OCI-LY1 (cell line): ENCODE measurements around the gene TOP3B.
A peak's percentile ranks its signal among the peaks of the same experiment; 100 is the strongest.

Experiments
- H2AFZ ChIP-seq: fragments of 200-600 bp; sonication (generic), shearing (Covaris generic); 2 replicates; pipeline ENCODE4 v1.6.0; 2014; ENCODE audit warnings: antibody characterized with exemption, mild to moderate bottlenecking, low read length
- H3F3A ChIP-seq: fragments of 200-600 bp; sonication (generic), shearing (Covaris generic); 2 replicates; pipeline ENCODE4 v1.6.0; 2014; ENCODE audit warnings: mild to moderate bottlenecking, antibody characterized with exemption, low read length, moderate library complexity; ENCODE audit not compliant: insufficient read depth
- H3K27ac ChIP-seq: fragments of 200-600 bp; sonication (generic); 2 replicates; pipeline ENCODE4 v1.5.1; 2014; ENCODE audit warnings: low read length, mixed run types, mild to moderate bottlenecking, low read depth; ENCODE audit not compliant: poor library complexity, severe bottlenecking
- H3K27me3 ChIP-seq: fragments of 200-600 bp; sonication (generic); 2 replicates; pipeline ENCODE4 v1.6.0; 2014; ENCODE audit warnings: antibody characterized with exemption, mild to moderate bottlenecking, low read length, moderate library complexity; ENCODE audit not compliant: insufficient read depth
- H3K36me3 ChIP-seq: fragments of 200-600 bp; sonication (generic); 2 replicates; pipeline ENCODE4 v1.6.1; 2014; ENCODE audit warnings: mild to moderate bottlenecking, antibody characterized with exemption, low read length, moderate library complexity, mixed read lengths; ENCODE audit not compliant: insufficient read depth
- H3K4me1 ChIP-seq: fragments of 200-600 bp; sonication (generic); 2 replicates; pipeline ENCODE4 v1.5.1; 2014; ENCODE audit warnings: mild to moderate bottlenecking, low read length, moderate library complexity; ENCODE audit not compliant: insufficient read depth, severe bottlenecking
- H3K4me2 ChIP-seq: fragments of 200-600 bp; sonication (generic), shearing (Covaris generic); 2 replicates; pipeline ENCODE4 v1.6.1; 2014; ENCODE audit warnings: low read length
- H3K4me3 ChIP-seq: fragments of 200-600 bp; sonication (generic); 2 replicates; pipeline ENCODE4 v1.5.1; 2014; ENCODE audit warnings: low read length, low read depth, mild to moderate bottlenecking, mixed read lengths; ENCODE audit not compliant: poor library complexity, severe bottlenecking
- H3K79me2 ChIP-seq: fragments of 200-600 bp; shearing (Covaris generic); 2 replicates; pipeline ENCODE4 v1.6.1; 2016; ENCODE audit warnings: mixed run types, low read length, mixed read lengths; ENCODE audit not compliant: insufficient read depth
- H3K9ac ChIP-seq: fragments of 200-600 bp; sonication (generic), shearing (Covaris generic); 2 replicates; pipeline ENCODE4 v1.6.1; 2014; ENCODE audit warnings: mild to moderate bottlenecking, low read length, mixed read lengths
- H3K9me2 ChIP-seq: fragments of 200-600 bp; sonication (generic), shearing (Covaris generic); 2 replicates; pipeline ENCODE4 v1.6.1; 2014; ENCODE audit warnings: low read depth, mild to moderate bottlenecking, low read length, mixed read lengths
- H3K9me3 ChIP-seq: fragments of 200-600 bp; shearing (Covaris generic); 2 replicates; pipeline ENCODE4 v1.6.1; 2014; ENCODE audit warnings: low read length, mixed read lengths
- H4K20me1 ChIP-seq: fragments of 200-600 bp; sonication (generic), shearing (Covaris generic); 2 replicates; pipeline ENCODE4 v1.6.0; 2016; ENCODE audit warnings: mild to moderate bottlenecking, low read length; ENCODE audit not compliant: insufficient read depth
- EZH2 ChIP-seq: fragments of 200-600 bp; sonication (generic), shearing (Covaris generic); IDR thresholded peaks from 2 replicates; pipeline ENCODE4 v1.8.0; 2017; ENCODE audit warnings: borderline replicate concordance, mixed run types, mild to moderate bottlenecking, antibody characterized with exemption, low read length, moderate library complexity, mixed read lengths
- TF ChIP-seq, protein P1 (sequence below): fragments of 200-600 bp; sonication (generic), shearing (Covaris generic); IDR thresholded peaks from 2 replicates; pipeline ENCODE4 v1.5.1; 2017; ENCODE audit warnings: mild to moderate bottlenecking, antibody characterized with exemption, low read length, moderate library complexity, mixed read lengths

The TOP3B gene

GRCh38 chr22:21981874-21982273 lies 713 bp downstream of the TOP3B start:
- no peaks in the 10 kb centered on the region for H3F3A ChIP-seq
- peak overlapping the region; percentile 99 for H3K4me3 ChIP-seq
- TF ChIP-seq EZH2 = no peak
- TF ChIP-seq, protein P1, sequence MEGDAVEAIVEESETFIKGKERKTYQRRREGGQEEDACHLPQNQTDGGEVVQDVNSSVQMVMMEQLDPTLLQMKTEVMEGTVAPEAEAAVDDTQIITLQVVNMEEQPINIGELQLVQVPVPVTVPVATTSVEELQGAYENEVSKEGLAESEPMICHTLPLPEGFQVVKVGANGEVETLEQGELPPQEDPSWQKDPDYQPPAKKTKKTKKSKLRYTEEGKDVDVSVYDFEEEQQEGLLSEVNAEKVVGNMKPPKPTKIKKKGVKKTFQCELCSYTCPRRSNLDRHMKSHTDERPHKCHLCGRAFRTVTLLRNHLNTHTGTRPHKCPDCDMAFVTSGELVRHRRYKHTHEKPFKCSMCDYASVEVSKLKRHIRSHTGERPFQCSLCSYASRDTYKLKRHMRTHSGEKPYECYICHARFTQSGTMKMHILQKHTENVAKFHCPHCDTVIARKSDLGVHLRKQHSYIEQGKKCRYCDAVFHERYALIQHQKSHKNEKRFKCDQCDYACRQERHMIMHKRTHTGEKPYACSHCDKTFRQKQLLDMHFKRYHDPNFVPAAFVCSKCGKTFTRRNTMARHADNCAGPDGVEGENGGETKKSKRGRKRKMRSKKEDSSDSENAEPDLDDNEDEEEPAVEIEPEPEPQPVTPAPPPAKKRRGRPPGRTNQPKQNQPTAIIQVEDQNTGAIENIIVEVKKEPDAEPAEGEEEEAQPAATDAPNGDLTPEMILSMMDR = no peak
- H3K9ac ChIP-seq = peak overlapping the region; percentile 98
- H4K20me1 ChIP-seq = no peaks in the 10 kb centered on the region
- no peaks in the 10 kb centered on the region for H3K9me2 ChIP-seq
- no peak overlapping the region for H3K27ac ChIP-seq
- peaks cover 10% of the 10 kb centered on the region for H3K79me2 ChIP-seq
- H3K4me2 ChIP-seq = peak overlapping the region; percentile 91
- H3K4me1 ChIP-seq = peaks cover 16% of the 10 kb centered on the region
- no peaks in the 10 kb centered on the region for H3K9me3 ChIP-seq
- no peaks in the 10 kb centered on the region for H3K27me3 ChIP-seq
- H2AFZ ChIP-seq = no peak overlapping the region
- peaks cover 12% of the 10 kb centered on the region; the same call in 1 of the 2 replicates for H3K36me3 ChIP-seq

GRCh38 chr22:21980547-21980946 lies 2.0 kb downstream of the TOP3B start:
- peak overlapping the region; percentile 91; the same call in 1 of the 2 replicates for H3K4me2 ChIP-seq
- H3K79me2 ChIP-seq = peaks cover 10% of the 10 kb centered on the region
- TF ChIP-seq EZH2 = no peak
- no peaks in the 10 kb centered on the region for H3F3A ChIP-seq
- no peaks in the 10 kb centered on the region for H3K9me2 ChIP-seq
- H3K4me1 ChIP-seq = peaks cover 16% of the 10 kb centered on the region
- no peak overlapping the region for H3K27ac ChIP-seq
- no peaks in the 10 kb centered on the region for H4K20me1 ChIP-seq
- no peaks in the 10 kb centered on the region for H3K27me3 ChIP-seq
- H3K36me3 ChIP-seq = peaks cover 17% of the 10 kb centered on the region; the same call in 1 of the 2 replicates
- no peak overlapping the region for H3K4me3 ChIP-seq
- no peak overlapping the region for H2AFZ ChIP-seq
- no peaks in the 10 kb centered on the region for H3K9me3 ChIP-seq
- no peak overlapping the region for H3K9ac ChIP-seq

DNA sequence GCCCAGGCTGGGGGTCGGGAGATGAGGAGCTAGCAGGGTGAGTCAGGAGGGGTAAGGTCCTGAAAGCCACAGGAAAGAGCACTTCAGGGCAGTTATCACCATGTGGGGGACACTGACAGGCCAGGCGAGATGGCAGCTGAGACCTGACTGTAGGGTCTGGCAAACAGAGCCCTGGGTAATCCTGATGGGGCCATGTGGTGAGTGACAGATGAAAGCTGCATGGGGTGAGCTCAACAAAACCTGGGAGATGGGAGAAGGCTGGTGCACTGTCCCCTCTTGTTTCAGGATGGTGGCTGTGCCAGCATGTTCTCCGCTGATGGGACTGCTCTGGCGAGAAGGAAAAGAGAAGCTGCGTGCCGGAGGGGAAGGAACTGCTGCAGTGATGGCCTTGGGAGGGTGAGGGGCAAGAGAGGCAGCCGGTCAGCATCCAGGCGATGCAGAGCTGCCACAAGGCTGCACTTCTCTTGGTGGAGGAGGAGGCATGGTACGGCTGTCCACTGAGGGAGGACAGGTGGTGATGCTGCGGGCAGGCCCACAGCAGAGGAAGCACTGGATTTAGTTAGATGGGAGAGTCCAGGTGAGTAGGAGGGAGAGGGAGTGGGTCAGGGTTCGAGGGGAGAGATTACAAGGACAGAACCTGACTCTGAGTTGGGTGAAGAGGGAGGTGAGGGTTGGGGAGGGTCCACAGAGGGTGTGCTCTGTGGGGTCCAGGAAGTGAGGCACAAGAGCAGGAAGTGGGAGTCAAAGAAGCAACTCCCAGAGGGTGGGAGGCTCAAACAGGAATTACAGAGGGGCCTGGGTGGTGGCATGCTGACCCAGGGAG lies 3.8 kb downstream of the TOP3B start:
- no peaks in the 10 kb centered on the region for H3K9me3 ChIP-seq
- H3K27ac ChIP-seq = no peak overlapping the region
- H3K4me2 ChIP-seq = no peak overlapping the region
- H4K20me1 ChIP-seq = no peaks in the 10 kb centered on the region
- no peak overlapping the region for H3K9ac ChIP-seq
- H3K4me1 ChIP-seq = peaks cover 16% of the 10 kb centered on the region
- H3K9me2 ChIP-seq = no peaks in the 10 kb centered on the region
- no peak for TF ChIP-seq EZH2
- TF ChIP-seq, protein P1 = no peak
- H3K36me3 ChIP-seq = peaks cover 34% of the 10 kb centered on the region
- H3F3A ChIP-seq = no peaks in the 10 kb centered on the region
- peaks cover 10% of the 10 kb centered on the region for H3K79me2 ChIP-seq
- no peaks in the 10 kb centered on the region for H3K27me3 ChIP-seq
- no peak overlapping the region for H2AFZ ChIP-seq
- H3K4me3 ChIP-seq = no peak overlapping the region

- H3K4me2 ChIP-seq = no peak overlapping the region
- H3K9ac ChIP-seq = no peak overlapping the region
- peaks cover 10% of the 10 kb centered on the region for H3K79me2 ChIP-seq
- TF ChIP-seq, protein P1 = no peak
- TF ChIP-seq EZH2 = no peak
- H3K9me3 ChIP-seq = no peaks in the 10 kb centered on the region
- H3K27ac ChIP-seq = no peak overlapping the region
- H3F3A ChIP-seq = no peaks in the 10 kb centered on the region
- peaks cover 44% of the 10 kb centered on the region for H3K36me3 ChIP-seq
- H4K20me1 ChIP-seq = no peaks in the 10 kb centered on the region
- H3K4me3 ChIP-seq = no peak overlapping the region
- H2AFZ ChIP-seq = no peak overlapping the region
- H3K27me3 ChIP-seq = no peaks in the 10 kb centered on the region
- H3K4me1 ChIP-seq = peaks cover 16% of the 10 kb centered on the region
- H3K9me2 ChIP-seq = no peaks in the 10 kb centered on the region
Observed at GRCh38 chr22:21977814-21978213, 4.8 kb downstream of the TOP3B start.
